Sigmoid colon (tissue), 4 donors: ENCODE results near the gene PUM1.

ENCODE experiments used
- POLR2AphosphoS5 ChIP-seq, 4 donors: sonication (generic); formaldehyde crosslinking; IDR thresholded peaks; one replicate each; pipeline ENCODE4 v1.6.1; 2017; ENCODE audit warnings: antibody characterized with exemption in 4 of 4
- TF ChIP-seq, protein P1 (sequence below), 4 experiments: fragments of 450-650 bp in 3 of 4; fragments of 200-600 bp in 1 of 4; IDR thresholded peaks; one replicate each; pipeline ENCODE4 v1.5.1; 2016 to 2019; ENCODE audit warnings: antibody characterized with exemption in 4 of 4, mild to moderate bottlenecking in 3 of 4, moderate library complexity in 2 of 4

DNA sequence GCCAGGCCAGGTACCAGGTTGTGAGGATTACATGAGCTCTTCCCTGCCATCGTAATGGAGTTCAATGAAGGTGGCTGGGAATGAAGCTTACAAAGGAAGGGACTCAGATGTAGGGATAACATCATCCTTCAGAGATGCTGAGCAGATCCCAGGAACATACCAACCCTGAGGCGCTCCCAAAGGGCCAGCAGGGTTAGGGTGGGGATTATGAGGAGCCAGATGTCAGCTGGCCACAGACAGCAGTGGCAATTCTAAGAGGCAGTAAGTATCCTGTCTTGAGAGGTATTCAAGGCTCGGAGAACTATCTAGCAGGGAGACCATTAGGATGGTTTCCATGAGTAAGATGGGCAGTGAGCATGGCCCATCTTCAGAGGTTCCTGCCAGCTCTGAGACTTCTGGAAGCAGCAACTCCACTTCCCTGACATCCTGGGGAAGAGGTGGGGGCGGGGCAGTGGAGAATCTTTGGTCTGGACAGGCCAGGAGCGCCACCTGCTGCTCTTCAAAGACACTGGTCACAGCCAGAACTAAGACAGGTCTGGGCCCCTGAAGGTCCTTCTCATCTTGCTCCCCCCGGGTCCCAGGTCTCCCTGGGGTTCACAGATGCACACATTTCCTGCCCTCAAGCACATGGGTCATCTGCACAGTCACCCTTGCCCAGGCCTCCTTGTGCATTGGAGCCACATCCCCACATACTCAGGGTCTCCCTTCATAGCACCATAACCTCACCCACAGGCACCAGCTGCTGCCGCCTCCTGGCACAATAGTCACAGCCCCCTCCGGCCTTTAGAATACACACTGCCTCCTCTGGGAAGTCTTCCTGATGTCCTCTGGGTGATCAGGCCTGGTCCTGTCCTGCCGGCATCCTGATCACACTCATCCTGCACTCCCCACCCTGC lies 154.2 kb downstream of the PUM1 start:
- TF ChIP-seq, protein P1, sequence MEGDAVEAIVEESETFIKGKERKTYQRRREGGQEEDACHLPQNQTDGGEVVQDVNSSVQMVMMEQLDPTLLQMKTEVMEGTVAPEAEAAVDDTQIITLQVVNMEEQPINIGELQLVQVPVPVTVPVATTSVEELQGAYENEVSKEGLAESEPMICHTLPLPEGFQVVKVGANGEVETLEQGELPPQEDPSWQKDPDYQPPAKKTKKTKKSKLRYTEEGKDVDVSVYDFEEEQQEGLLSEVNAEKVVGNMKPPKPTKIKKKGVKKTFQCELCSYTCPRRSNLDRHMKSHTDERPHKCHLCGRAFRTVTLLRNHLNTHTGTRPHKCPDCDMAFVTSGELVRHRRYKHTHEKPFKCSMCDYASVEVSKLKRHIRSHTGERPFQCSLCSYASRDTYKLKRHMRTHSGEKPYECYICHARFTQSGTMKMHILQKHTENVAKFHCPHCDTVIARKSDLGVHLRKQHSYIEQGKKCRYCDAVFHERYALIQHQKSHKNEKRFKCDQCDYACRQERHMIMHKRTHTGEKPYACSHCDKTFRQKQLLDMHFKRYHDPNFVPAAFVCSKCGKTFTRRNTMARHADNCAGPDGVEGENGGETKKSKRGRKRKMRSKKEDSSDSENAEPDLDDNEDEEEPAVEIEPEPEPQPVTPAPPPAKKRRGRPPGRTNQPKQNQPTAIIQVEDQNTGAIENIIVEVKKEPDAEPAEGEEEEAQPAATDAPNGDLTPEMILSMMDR (IDR thresholded peaks at IDR 0.05): peak; percentile 83 to 90 (median 88)
- TF ChIP-seq POLR2AphosphoS5 (IDR thresholded peaks at IDR 0.05): peak in 2 of 4 donors; percentile 19 to 30
